Right kidney (tissue), 1 donor: ENCODE data around the gene C1orf105.
A peak's percentile ranks its signal among the peaks of the same experiment; 100 is the strongest.
"Not testable (repeated sequence)": the region's sequence is repeated elsewhere in the genome, so short reads cannot be mapped to it uniquely, and the experiment has no call there.

Experiments used
- DNase-seq: peaks from one replicate; pipeline ENCODE4 v3.0.0-alpha.2; 2016

Gene C1orf105

GRCh38 chr1:172429331-172430127 is 9.0 kb downstream of the C1orf105 start:
- DNase-seq = no peak

GRCh38 chr1:172430128-172430454 is 9.6 kb downstream of the C1orf105 start:
- DNase-seq = no peak

- DNase-seq = no peak
These were observed 10.7 kb downstream of the C1orf105 start for GRCh38 chr1:172431204-172431603.

GRCh38 chr1:172431721-172432192 is 11.3 kb downstream of the C1orf105 start:
- DNase-seq = no peak

- DNase-seq = not testable (repeated sequence)
These were observed 16.7 kb downstream of the C1orf105 start for GRCh38 chr1:172437183-172437582.

- DNase-seq = no peak
These were observed 21.9 kb downstream of the C1orf105 start for GRCh38 chr1:172442404-172442803.

GRCh38 chr1:172442843-172443565 is 22.5 kb downstream of the C1orf105 start:
- DNase-seq = no peak

GRCh38 chr1:172443666-172444453 is 23.4 kb downstream of the C1orf105 start, which contains the start of gene PIGC:
PIGC (minus strand) TSS chr1:172444069; CDS start chr1:172442622, 1,447 bp downstream.
- peak; percentile 82 for DNase-seq

- DNase-seq = no peak
These were observed 26.1 kb downstream of the C1orf105 start for GRCh38 chr1:172446547-172446946.

GRCh38 chr1:172447641-172448040 is 27.2 kb downstream of the C1orf105 start:
- DNase-seq = no peak

- peak; percentile 25 for DNase-seq
These were observed 28.6 kb downstream of the C1orf105 start for GRCh38 chr1:172448995-172449584.

GRCh38 chr1:172449585-172450523 is 29.4 kb downstream of the C1orf105 start:
- peak; percentile 68 for DNase-seq

- DNase-seq = peak; percentile 49
These were observed 30.0 kb downstream of the C1orf105 start for GRCh38 chr1:172450524-172450885.

GRCh38 chr1:172451002-172451443 is 30.5 kb downstream of the C1orf105 start:
- no peak for DNase-seq

GRCh38 chr1:172452536-172453152 is 32.2 kb downstream of the C1orf105 start:
- no peak for DNase-seq

- no peak for DNase-seq
These were observed 32.7 kb downstream of the C1orf105 start for GRCh38 chr1:172453153-172453545.

- no peak for DNase-seq
These were observed 33.1 kb downstream of the C1orf105 start for GRCh38 chr1:172453607-172454006.

GRCh38 chr1:172455451-172455850 is 35.0 kb downstream of the C1orf105 start:
- DNase-seq = no peak

GRCh38 chr1:172456344-172456769 is 35.9 kb downstream of the C1orf105 start:
- DNase-seq = no peak

- no peak for DNase-seq
These were observed 37.1 kb downstream of the C1orf105 start for GRCh38 chr1:172457479-172458130.
